Calu3 (cell line): Measurements from ENCODE around the gene TBC1D8. TPM values are rescaled to one million over a fixed set of nuclear protein-coding genes. Genes with fewer than 3 reads are reported as not detected.

Experiments
- BruUV-seq: library from RNA; stranded (reverse); fragments of 400-500 nt; replicated peaks from 2 replicates; lab custom pipeline; 2021; lab: Mats Ljungman, UMichigan
- CTCF ChIA-PET: fragments of 300-600 bp; sonication (Branson Sonifier 250); formaldehyde crosslinking; loops from one replicate; lab custom pipeline; 2022; ENCODE audit warnings: antibody characterized with exemption; lab: Charles Lee
- DNase-seq: peaks from one replicate; pipeline ENCODE4 v3.0.0; 2022
- H3K27ac Mint-ChIP-seq: one replicate; pipeline ENCODE4 v1.8.0; 2022; ENCODE audit warnings: mixed read lengths; ENCODE audit not compliant: unreplicated experiment
- H3K27me3 Mint-ChIP-seq: one replicate; pipeline ENCODE4 v1.8.0; 2022; ENCODE audit warnings: mixed read lengths; ENCODE audit not compliant: unreplicated experiment
- H3K36me3 Mint-ChIP-seq: one replicate; pipeline ENCODE4 v1.8.0; 2022; ENCODE audit warnings: mild to moderate bottlenecking, moderate library complexity, mixed read lengths; ENCODE audit not compliant: insufficient read depth, unreplicated experiment
- H3K4me1 Mint-ChIP-seq: one replicate; pipeline ENCODE4 v1.8.0; 2022; ENCODE audit warnings: mild to moderate bottlenecking, low read depth, mixed read lengths; ENCODE audit not compliant: unreplicated experiment
- H3K4me3 Mint-ChIP-seq: one replicate; pipeline ENCODE4 v1.8.0; 2022; ENCODE audit warnings: mild to moderate bottlenecking, low read depth, moderate library complexity, mixed read lengths; ENCODE audit not compliant: unreplicated experiment
- H3K9me3 Mint-ChIP-seq: one replicate; pipeline ENCODE4 v1.8.0; 2022; ENCODE audit warnings: low read depth, mixed read lengths; ENCODE audit not compliant: unreplicated experiment
- intact Hi-C: fragments of 100-400 bp; cut with micrococcal nuclease; formaldehyde crosslinking; loops from one replicate; pipeline ENCODE4 v1.10.0; 2022; ENCODE audit not compliant: unreplicated experiment
- total RNA-seq: library from RNA; stranded (reverse); gene quantifications from 2 replicates; pipeline ENCODE4 v1.2.3, GENCODE V29; 2022
- TF ChIP-seq, protein P1 (sequence below): fragments of 200-600 bp; IDR thresholded peaks from one replicate; pipeline ENCODE4 v1.8.0; 2022; ENCODE audit warnings: antibody characterized with exemption; ENCODE audit not compliant: unreplicated experiment

TBC1D8 gene
- total RNA-seq, 1 experiment from 2014 or later: 25.3 TPM

DNA sequence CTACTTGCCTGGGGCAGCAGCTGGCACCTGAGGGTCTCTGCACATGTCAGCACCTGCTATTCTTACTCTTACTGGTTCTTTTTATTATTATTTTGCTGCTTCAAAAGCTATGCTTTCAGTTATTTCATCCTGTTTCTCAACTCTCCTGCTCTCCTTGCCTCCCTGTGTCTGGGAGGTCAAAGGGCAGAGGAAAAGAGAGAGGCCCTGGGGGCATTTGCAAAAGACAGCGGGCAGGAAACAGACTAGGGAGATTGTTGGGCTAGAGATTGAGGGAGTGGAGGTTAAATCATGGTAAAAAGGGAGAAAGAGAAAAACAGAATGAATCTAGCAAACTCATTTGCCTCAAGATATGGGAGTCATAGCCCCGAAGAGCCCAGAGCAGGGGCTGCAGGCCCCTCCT, 170.2 kb downstream of the TBC1D8 start:
- TF ChIP-seq, protein P1, sequence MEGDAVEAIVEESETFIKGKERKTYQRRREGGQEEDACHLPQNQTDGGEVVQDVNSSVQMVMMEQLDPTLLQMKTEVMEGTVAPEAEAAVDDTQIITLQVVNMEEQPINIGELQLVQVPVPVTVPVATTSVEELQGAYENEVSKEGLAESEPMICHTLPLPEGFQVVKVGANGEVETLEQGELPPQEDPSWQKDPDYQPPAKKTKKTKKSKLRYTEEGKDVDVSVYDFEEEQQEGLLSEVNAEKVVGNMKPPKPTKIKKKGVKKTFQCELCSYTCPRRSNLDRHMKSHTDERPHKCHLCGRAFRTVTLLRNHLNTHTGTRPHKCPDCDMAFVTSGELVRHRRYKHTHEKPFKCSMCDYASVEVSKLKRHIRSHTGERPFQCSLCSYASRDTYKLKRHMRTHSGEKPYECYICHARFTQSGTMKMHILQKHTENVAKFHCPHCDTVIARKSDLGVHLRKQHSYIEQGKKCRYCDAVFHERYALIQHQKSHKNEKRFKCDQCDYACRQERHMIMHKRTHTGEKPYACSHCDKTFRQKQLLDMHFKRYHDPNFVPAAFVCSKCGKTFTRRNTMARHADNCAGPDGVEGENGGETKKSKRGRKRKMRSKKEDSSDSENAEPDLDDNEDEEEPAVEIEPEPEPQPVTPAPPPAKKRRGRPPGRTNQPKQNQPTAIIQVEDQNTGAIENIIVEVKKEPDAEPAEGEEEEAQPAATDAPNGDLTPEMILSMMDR: no peak
- DNase-seq: no peak
- Mint-ChIP-seq H3K27me3 (no peaks in the 10 kb centered on the region), H3K36me3 (peaks cover 59% of the 10 kb centered on the region), H3K4me1 (peaks cover 8% of the 10 kb centered on the region), H3K4me3 (no peak overlapping the region), H3K27ac (no peak overlapping the region), H3K9me3 (no peaks in the 10 kb centered on the region)
- intact Hi-C loops: loop anchor here (10.0 kb wide), 1 partner anchor 156 kb away; the partner anchor contains the start of gene NPAS2
- no TSS peak for BruUV-seq
- CTCF ChIA-PET: no interaction called here

DNA sequence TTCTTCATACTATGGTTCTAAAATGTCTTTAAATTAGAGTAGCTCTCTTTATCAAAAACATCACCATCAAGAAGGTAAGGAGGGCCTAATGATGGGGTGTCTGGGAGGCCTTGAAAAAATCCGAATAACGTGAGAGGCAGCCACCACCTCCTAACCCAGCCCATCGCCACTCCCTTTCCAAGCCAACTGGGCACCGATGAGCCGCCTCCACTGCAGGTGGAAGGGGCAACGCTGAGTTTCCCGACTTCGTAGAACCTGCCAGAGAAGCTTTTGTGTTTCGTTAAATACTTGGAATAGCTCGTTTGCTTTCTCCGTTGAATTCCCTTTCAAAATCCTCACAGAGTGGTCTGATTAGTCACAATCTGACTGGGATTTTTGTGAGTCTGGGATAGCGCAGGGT, 171.1 kb downstream of the TBC1D8 start:
- Mint-ChIP-seq H3K4me3 (no peak overlapping the region), H3K27ac (no peak overlapping the region)
- intact Hi-C loops: loop anchor here (10.0 kb wide), 1 partner anchor 155 kb away; the partner anchor contains the start of gene NPAS2

DNA sequence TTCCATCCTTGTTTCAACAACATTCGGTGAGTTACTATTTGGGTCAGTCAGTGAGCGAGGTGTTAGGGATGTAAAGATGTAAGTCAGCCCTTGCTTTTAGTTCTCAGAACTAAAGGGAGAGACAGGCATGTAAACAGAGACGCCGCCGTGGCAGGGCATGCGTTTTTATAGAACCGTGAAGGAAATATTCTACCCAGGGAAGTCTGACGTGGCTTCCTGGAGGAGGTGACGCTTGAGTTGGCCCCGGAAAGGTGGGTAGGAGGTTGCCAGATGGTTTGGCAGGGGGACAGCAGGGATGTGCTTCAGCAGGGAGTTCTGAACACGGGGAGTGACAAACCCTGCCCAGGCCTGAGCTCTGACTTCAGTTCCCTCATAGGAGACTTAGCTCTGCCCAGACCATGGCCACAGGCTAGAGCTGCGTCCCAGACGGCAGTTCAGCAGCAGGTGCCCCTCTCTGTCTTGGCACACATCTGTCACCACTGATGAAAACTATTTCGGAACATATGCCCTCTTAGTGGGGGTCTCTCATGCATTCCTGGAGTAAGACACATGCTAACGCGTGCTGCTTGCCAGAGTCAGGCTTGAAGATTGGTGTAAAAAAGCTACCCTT, 172.5 kb downstream of the TBC1D8 start:
- TF ChIP-seq, protein P1: no peak
- H3K4me3 Mint-ChIP-seq: no peak overlapping the region
- CTCF ChIA-PET: interaction anchor here (0.6 kb wide), 1 partner anchor 147 kb away, joined by 3 read pairs; no protein-coding TSS in a partner anchor
- DNase-seq: no peak
- peaks cover 8% of the 10 kb centered on the region for H3K4me1 Mint-ChIP-seq
- intact Hi-C loops: no loop called here
- H3K27me3 Mint-ChIP-seq: no peaks in the 10 kb centered on the region
- peaks cover 59% of the 10 kb centered on the region for H3K36me3 Mint-ChIP-seq
- no peaks in the 10 kb centered on the region for H3K9me3 Mint-ChIP-seq
- no peak overlapping the region for H3K27ac Mint-ChIP-seq
- no TSS peak for BruUV-seq

More for the DNA sequence above, 171.1 kb downstream of the TBC1D8 start:
- no peak for DNase-seq
- peaks cover 8% of the 10 kb centered on the region for H3K4me1 Mint-ChIP-seq
- no peaks in the 10 kb centered on the region for H3K27me3 Mint-ChIP-seq
- TF ChIP-seq, protein P1: no peak
- CTCF ChIA-PET: no interaction called here
- peaks cover 55% of the 10 kb centered on the region for H3K36me3 Mint-ChIP-seq
- BruUV-seq: no TSS peak
- no peaks in the 10 kb centered on the region for H3K9me3 Mint-ChIP-seq

DNA sequence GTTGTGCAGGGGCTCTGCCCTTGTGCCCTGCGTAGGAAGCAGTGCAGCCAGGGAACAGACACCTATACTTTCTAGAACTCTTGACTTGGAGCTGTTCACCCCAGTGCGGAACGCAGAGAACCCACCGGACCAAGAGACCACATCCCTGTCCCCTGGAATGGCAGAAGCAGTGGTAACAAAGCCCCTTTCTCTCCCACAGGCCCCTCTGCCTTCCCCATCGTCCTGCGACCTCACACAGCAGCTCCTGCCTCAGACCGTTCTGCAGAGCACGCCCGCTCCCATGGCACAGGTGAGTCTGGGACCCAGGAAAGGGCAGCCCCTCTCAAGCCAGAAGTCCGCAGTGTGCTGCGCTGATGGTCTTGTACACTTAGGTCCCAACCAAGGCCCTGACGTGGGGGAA, 173.7 kb downstream of the TBC1D8 start:
- CTCF ChIA-PET: interaction anchor here (0.6 kb wide), 1 partner anchor 306 kb away, joined by 4 read pairs; no protein-coding TSS in a partner anchor
- Mint-ChIP-seq H3K4me3 (no peak overlapping the region), H3K9me3 (no peaks in the 10 kb centered on the region), H3K4me1 (peaks cover 8% of the 10 kb centered on the region), H3K27ac (no peak overlapping the region), H3K27me3 (no peaks in the 10 kb centered on the region), H3K36me3 (peaks cover 66% of the 10 kb centered on the region)
- intact Hi-C loops: no loop called here
- TF ChIP-seq, protein P1: no peak
- no peak for DNase-seq
- no TSS peak for BruUV-seq
